HL-60 (cell line): Measurements from ENCODE around the gene ADD3.

Experiments used
- DNase-seq, 2 experiments: peaks; one replicate each; pipeline ENCODE4 v3.0.0-alpha.2; 2010 to 2020; ENCODE audit warnings: low read depth in 1 of 2, low spot score in 1 of 2
- H3K27ac ChIP-seq: fragments of 250-450 bp; sonication (Bioruptor Pico); replicated peaks from 2 replicates; pipeline ENCODE4 v1.5.1; 2020; ENCODE audit warnings: mild to moderate bottlenecking, moderate library complexity
- H3K27me3 ChIP-seq: fragments of 250-450 bp; sonication (Bioruptor Pico); 2 replicates; pipeline ENCODE4 v1.5.1; 2021; ENCODE audit warnings: mild to moderate bottlenecking, moderate library complexity; ENCODE audit not compliant: insufficient read depth, poor library complexity, severe bottlenecking
- H3K4me3 ChIP-seq: replicated peaks from 2 replicates; pipeline ENCODE4 v1.5.1; 2011; ENCODE audit warnings: mild to moderate bottlenecking, control low read depth, low read length; ENCODE audit not compliant: insufficient read depth
- CTCF ChIP-seq: IDR thresholded peaks from one replicate; pipeline ENCODE4 v1.5.1; 2011; ENCODE audit warnings: low read length, control low read depth, inconsistent platforms; ENCODE audit not compliant: insufficient read depth
- GABPA ChIP-seq: IDR thresholded peaks from 2 replicates; pipeline ENCODE4 v1.6.1; 2012; ENCODE audit warnings: low read depth
- POLR2AphosphoS5 ChIP-seq: IDR thresholded peaks from 2 replicates; pipeline ENCODE4 v1.6.1; 2012; ENCODE audit warnings: low read depth
- SPI1 ChIP-seq: IDR thresholded peaks from 2 replicates; pipeline ENCODE4 v1.6.1; 2012; ENCODE audit warnings: low read depth, mild to moderate bottlenecking, borderline replicate concordance
- TF ChIP-seq, protein P1 (sequence below): IDR thresholded peaks from 2 replicates; pipeline ENCODE4 v1.6.1; 2012; ENCODE audit warnings: low read depth; ENCODE audit not compliant: insufficient replicate concordance

Gene ADD3

DNA sequence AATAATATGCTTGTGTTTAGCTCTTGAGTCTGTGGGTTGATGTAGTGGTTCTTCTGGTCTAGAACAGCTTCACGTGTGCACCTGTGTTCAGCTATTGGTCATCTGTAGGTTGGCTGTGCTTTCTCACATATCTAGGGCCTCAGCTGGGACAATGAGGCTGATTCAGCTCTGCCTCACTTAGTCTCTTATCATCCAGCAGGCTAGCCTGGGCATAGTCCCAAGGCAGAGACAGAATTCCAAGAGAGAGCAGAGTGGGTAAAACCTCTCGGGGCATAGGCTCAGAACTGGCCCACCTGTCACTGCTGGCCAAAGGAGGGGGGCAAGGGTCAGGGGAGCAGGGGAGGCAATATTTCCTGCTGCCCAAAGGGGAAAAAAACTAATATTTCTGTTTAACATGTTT is 167.6 kb downstream of the ADD3 start:
- Histone ChIP-seq H3K4me3 (no peak overlapping the region), H3K27ac (no peak overlapping the region), H3K27me3 (no peaks in the 10 kb centered on the region)
- TF ChIP-seq GABPA (no peak), POLR2AphosphoS5 (no peak), CTCF (no peak), SPI1 (no peak)
- TF ChIP-seq, protein P1, sequence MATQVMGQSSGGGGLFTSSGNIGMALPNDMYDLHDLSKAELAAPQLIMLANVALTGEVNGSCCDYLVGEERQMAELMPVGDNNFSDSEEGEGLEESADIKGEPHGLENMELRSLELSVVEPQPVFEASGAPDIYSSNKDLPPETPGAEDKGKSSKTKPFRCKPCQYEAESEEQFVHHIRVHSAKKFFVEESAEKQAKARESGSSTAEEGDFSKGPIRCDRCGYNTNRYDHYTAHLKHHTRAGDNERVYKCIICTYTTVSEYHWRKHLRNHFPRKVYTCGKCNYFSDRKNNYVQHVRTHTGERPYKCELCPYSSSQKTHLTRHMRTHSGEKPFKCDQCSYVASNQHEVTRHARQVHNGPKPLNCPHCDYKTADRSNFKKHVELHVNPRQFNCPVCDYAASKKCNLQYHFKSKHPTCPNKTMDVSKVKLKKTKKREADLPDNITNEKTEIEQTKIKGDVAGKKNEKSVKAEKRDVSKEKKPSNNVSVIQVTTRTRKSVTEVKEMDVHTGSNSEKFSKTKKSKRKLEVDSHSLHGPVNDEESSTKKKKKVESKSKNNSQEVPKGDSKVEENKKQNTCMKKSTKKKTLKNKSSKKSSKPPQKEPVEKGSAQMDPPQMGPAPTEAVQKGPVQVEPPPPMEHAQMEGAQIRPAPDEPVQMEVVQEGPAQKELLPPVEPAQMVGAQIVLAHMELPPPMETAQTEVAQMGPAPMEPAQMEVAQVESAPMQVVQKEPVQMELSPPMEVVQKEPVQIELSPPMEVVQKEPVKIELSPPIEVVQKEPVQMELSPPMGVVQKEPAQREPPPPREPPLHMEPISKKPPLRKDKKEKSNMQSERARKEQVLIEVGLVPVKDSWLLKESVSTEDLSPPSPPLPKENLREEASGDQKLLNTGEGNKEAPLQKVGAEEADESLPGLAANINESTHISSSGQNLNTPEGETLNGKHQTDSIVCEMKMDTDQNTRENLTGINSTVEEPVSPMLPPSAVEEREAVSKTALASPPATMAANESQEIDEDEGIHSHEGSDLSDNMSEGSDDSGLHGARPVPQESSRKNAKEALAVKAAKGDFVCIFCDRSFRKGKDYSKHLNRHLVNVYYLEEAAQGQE = no peak
- no peak for DNase-seq

DNA sequence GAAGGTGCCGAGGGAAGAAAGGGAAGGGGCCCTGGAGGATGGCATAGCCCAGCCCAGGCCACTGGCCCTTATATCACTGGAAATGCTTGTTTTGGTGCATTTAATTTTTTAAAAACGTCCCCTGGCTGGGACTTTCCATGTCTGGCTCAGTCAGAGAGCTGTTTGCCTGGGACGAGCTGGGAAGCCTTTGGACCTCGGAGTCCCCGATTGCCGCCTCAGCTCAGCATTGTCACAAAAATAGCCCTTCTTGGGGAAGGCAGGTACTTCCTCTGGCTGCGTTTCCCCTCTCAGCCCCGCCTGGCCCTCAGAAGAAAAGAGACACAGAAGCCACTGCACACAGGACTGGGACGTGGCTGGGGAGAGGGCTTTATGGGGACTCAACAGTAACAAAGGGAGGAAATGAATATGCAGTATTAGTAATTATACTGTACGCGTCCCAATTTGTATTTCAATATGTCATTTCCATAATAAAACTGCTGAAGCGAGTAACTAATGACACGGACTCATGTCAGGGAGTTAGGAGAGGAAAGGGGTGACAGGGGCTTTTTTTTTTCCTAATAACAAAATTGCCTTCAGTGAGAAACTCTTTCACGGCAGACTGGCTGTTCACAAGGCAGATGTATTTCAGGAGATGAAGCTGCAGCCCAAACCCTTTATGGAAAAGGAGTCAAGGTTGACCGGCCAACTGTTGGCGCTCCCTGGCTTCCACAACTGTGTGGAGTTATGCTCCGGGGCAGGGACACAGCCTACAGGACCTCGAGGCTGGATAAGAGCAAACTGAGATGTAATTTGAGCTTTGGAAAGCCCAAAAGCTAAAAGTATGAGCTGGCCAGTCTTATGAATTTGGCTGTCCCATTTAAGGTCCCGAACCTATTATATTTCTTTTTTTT is 168.6 kb downstream of the ADD3 start:
- no peak overlapping the region for H3K4me3 ChIP-seq
- TF ChIP-seq POLR2AphosphoS5 (no peak), SPI1 (no peak; the same call in 1 of the 2 replicates), CTCF (no peak), GABPA (no peak)
- TF ChIP-seq, protein P1 = no peak

DNA sequence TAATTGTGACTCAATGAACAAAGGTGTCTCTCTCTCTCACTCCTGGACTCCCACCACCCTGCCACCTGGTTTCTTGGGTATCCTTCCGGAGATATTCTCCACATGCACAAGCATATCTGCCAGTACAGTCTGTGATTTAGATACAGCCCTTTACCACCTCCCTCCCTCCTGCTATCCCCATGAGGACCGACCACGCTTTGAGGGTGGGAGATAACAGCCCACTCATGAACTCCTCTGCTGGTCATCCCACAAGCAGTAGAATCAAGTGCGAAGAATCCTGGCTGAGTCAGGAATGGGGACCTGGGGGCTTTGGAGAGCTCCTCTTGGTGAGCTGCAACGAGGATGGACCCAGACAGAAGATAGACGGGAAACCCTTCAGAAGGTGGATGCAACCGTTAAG is 171.4 kb downstream of the ADD3 start:
- Histone ChIP-seq H3K4me3 (no peak overlapping the region), H3K27me3 (no peaks in the 10 kb centered on the region), H3K27ac (no peak overlapping the region)
- TF ChIP-seq POLR2AphosphoS5 (no peak), CTCF (no peak), GABPA (no peak), SPI1 (no peak)
- TF ChIP-seq, protein P1 = no peak
- no peak for DNase-seq

More for the DNA sequence above, 168.6 kb downstream of the ADD3 start:
- no peak overlapping the region for H3K27ac ChIP-seq
- no peaks in the 10 kb centered on the region for H3K27me3 ChIP-seq
- peak in 1 of 2 experiments; percentile 28 for DNase-seq
